ENCODE data around the gene SCGB1C2.
"Not testable (repeated sequence)": the region's sequence is repeated elsewhere in the genome, so short reads cannot be mapped to it uniquely, and the experiment has no call there.

The SCGB1C2 gene

GRCh38 chr17:137166-137807, at the start of gene SCGB1C2:
SCGB1C2 (plus strand) TSS chr17:137569; CDS start chr17:137591, 22 bp downstream.
- not testable (repeated sequence) for DNase-seq

- DNase-seq, result not testable (repeated sequence)
Observed at GRCh38 chr17:113111-113510, 24.3 kb upstream of the SCGB1C2 start.

- peak; percentile 76 for DNase-seq
Observed at GRCh38 chr17:118339-118917, 18.9 kb upstream of the SCGB1C2 start.

- DNase-seq, result not testable (repeated sequence)
Observed at GRCh38 chr17:133932-134331, 3.4 kb upstream of the SCGB1C2 start.

GRCh38 chr17:134332-134785, 3.0 kb upstream of the SCGB1C2 start:
- DNase-seq, result not testable (repeated sequence)

GRCh38 chr17:135022-135421, 2.3 kb upstream of the SCGB1C2 start:
- DNase-seq, result not testable (repeated sequence)

- DNase-seq, result not testable (repeated sequence)
Observed at GRCh38 chr17:135895-136294, 1.5 kb upstream of the SCGB1C2 start.

- DNase-seq, result peak; percentile 78
Observed at GRCh38 chr17:136531-136930, 838 bp upstream of the SCGB1C2 start.

GRCh38 chr17:139401-140205, 2.2 kb downstream of the SCGB1C2 start:
- DNase-seq, result not testable (repeated sequence)

- peak; percentile 31 for DNase-seq
Observed at GRCh38 chr17:142102-142661, 4.8 kb downstream of the SCGB1C2 start.

- no peak for DNase-seq
Observed at GRCh38 chr17:142876-143784, 5.8 kb downstream of the SCGB1C2 start.

- peak; percentile 87 for DNase-seq
Observed at GRCh38 chr17:143785-144281, 6.5 kb downstream of the SCGB1C2 start.

GRCh38 chr17:144936-145670, 7.7 kb downstream of the SCGB1C2 start:
- DNase-seq, result no peak

GRCh38 chr17:145671-146541, 8.5 kb downstream of the SCGB1C2 start:
- no peak for DNase-seq

GRCh38 chr17:146546-146945, 9.2 kb downstream of the SCGB1C2 start:
- no peak for DNase-seq

GRCh38 chr17:146983-147761, 9.8 kb downstream of the SCGB1C2 start:
- DNase-seq, result no peak

- no peak for DNase-seq
Observed at GRCh38 chr17:147796-148740, 10.7 kb downstream of the SCGB1C2 start.

GRCh38 chr17:148757-149156, 11.4 kb downstream of the SCGB1C2 start:
- no peak for DNase-seq
